SU-DHL-6 (cell line): ENCODE data around the gene S100A9.

Source experiments
- CTCF ChIP-seq: fragments of 200-600 bp; sonication (generic); IDR thresholded peaks from one replicate; pipeline ENCODE4 v1.5.1; 2017; ENCODE audit warnings: antibody characterized with exemption, mild to moderate bottlenecking, low read length, moderate library complexity; ENCODE audit not compliant: insufficient read depth, poor library complexity, severe bottlenecking
- EZH2phosphoT487 ChIP-seq: fragments of 200-600 bp; sonication (generic), shearing (Covaris generic); conservative IDR thresholded peaks from 2 replicates; pipeline ENCODE4 v1.6.1; 2018; ENCODE audit warnings: mild to moderate bottlenecking, antibody characterized with exemption, low read length, moderate library complexity, mixed read lengths

GRCh38 chr1:153395136-153395685, 37.6 kb downstream of the S100A9 start:
- TF ChIP-seq CTCF (no peak), EZH2phosphoT487 (no peak)
